ENCODE data around the gene CELA3A.
"Not testable (repeated sequence)": the region's sequence is repeated elsewhere in the genome, so short reads cannot be mapped to it uniquely, and the experiment has no call there.

DNA sequence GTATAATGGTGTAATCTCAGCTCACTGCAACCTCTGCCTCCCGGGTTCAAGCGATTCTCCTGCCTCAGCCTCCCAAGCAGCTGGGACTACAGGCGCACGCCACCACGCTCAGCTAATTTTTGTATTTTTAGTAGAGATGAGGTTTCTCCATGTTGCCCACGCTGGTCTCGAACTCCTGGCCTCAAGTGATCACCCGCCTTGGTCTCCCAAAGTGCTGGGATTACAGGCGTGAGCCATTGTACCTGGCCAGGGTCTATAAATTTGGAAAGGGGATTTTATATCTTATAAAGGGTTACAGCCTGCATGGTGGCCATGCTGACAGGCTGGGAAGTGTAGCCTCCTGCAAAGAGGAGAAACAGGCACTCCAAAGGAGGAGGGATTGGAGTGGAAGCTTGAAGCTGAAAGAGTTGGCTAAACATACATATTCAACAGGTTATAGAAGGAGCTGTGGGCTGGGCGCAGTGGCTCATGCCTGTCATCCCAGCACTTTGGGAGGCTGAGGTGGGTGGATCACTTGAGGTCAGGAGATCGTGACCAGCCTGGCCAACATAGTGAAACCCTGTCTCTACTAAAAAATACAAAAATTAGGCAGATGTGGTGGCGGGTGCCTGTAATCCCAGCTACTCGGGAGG is 13.2 kb downstream of the CELA3A start:
- TF ChIP-seq, protein P1, sequence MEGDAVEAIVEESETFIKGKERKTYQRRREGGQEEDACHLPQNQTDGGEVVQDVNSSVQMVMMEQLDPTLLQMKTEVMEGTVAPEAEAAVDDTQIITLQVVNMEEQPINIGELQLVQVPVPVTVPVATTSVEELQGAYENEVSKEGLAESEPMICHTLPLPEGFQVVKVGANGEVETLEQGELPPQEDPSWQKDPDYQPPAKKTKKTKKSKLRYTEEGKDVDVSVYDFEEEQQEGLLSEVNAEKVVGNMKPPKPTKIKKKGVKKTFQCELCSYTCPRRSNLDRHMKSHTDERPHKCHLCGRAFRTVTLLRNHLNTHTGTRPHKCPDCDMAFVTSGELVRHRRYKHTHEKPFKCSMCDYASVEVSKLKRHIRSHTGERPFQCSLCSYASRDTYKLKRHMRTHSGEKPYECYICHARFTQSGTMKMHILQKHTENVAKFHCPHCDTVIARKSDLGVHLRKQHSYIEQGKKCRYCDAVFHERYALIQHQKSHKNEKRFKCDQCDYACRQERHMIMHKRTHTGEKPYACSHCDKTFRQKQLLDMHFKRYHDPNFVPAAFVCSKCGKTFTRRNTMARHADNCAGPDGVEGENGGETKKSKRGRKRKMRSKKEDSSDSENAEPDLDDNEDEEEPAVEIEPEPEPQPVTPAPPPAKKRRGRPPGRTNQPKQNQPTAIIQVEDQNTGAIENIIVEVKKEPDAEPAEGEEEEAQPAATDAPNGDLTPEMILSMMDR (IDR thresholded peaks at IDR 0.05) = not testable (repeated sequence)
- TF ChIP-seq POLR2A (IDR thresholded peaks at IDR 0.05) = not testable (repeated sequence)
